HEK293T (cell line): ENCODE results near the gene DYNC1LI2.

Source experiments
- ARNT ChIP-seq: fragments of 450-650 bp; IDR thresholded peaks from 2 replicates; pipeline ENCODE4 v1.6.1; 2017; ENCODE audit warnings: mild to moderate bottlenecking
- HDGF ChIP-seq: fragments of 450-650 bp; IDR thresholded peaks from 2 replicates; pipeline ENCODE4 v1.6.1; 2017; ENCODE audit warnings: antibody characterized with exemption, borderline replicate concordance
- L3MBTL2 ChIP-seq: fragments of 450-650 bp; conservative IDR thresholded peaks from 2 replicates; pipeline ENCODE4 v1.6.1; 2016; ENCODE audit warnings: mild to moderate bottlenecking
- LEF1 ChIP-seq: fragments of 450-650 bp; IDR thresholded peaks from 2 replicates; pipeline ENCODE4 v1.6.1; 2017; ENCODE audit warnings: mild to moderate bottlenecking, borderline replicate concordance
- SP1 ChIP-seq: fragments of 450-650 bp; IDR thresholded peaks from 2 replicates; pipeline ENCODE4 v1.6.1; 2017
- SUZ12 ChIP-seq: fragments of 450-650 bp; IDR thresholded peaks from 2 replicates; pipeline ENCODE4 v1.6.1; 2016; ENCODE audit warnings: mild to moderate bottlenecking
- TARDBP ChIP-seq: fragments of 450-650 bp; IDR thresholded peaks from 2 replicates; pipeline ENCODE4 v1.6.1; 2016
- ZNF384 ChIP-seq: fragments of 450-650 bp; IDR thresholded peaks from 2 replicates; pipeline ENCODE4 v1.6.1; 2016

GRCh38 chr16:66741950-66742808, 9.2 kb downstream of the DYNC1LI2 start:
- TF ChIP-seq HDGF (no peak), TARDBP (no peak), ZNF384 (no peak), L3MBTL2 (no peak), LEF1 (no peak), SUZ12 (no peak), ARNT (no peak), SP1 (no peak)
